Measurements from ENCODE around the gene CST6. TPM values are rescaled to one million over a fixed set of nuclear protein-coding genes. Genes with fewer than 3 reads are reported as not detected.

The CST6 gene
- total and polyA plus RNA-seq, 2 of the 13 experiments (the other 11 are each of a cell fraction or from before 2014, with no cell fraction given) = not detected

DNA sequence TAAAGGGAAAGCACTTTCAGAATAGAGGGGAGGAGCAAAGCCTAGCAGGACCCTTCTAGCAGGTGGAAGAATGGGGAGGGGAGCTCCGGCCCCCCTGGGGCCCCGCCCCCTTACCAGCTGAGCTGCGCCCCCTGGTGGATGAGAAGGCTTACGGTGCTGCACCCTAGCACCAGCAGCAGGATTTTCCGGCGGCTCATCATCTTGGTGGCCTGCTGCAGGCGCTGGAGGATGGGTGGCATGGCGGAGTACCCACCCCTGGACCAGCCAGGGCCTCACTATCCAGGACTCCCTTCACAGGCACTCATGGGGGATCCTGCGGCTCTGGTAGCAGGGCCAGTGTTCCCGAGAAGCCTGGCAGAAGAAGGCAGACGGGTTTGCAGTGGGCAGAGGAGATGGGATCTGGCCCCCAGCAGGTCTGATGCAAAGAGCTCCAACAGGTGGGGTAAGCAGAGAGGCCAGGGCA, 33.4 kb downstream of the CST6 start (continued):
- peak; percentile 85; the same call in 1 of the 2 replicates for TF ChIP-seq MAZ (IDR thresholded peaks at IDR 0.05; ENCODE audit: borderline replicate concordance, low read depth, low read length)
- TF ChIP-seq MAZ (CRISPR knock-in tag; IDR thresholded peaks at IDR 0.05; ENCODE audit: low read depth) = peak; percentile 60; the same call in 1 of the 2 replicates
- TF ChIP-seq, protein P1, sequence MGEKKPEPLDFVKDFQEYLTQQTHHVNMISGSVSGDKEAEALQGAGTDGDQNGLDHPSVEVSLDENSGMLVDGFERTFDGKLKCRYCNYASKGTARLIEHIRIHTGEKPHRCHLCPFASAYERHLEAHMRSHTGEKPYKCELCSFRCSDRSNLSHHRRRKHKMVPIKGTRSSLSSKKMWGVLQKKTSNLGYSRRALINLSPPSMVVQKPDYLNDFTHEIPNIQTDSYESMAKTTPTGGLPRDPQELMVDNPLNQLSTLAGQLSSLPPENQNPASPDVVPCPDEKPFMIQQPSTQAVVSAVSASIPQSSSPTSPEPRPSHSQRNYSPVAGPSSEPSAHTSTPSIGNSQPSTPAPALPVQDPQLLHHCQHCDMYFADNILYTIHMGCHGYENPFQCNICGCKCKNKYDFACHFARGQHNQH (CRISPR knock-in tag; IDR thresholded peaks at IDR 0.05) = peak; percentile 33; the same call in 1 of the 2 replicates
- no peak for TF ChIP-seq ZNF121 (CRISPR knock-in tag; IDR thresholded peaks at IDR 0.05)
- TF ChIP-seq, protein P2, sequence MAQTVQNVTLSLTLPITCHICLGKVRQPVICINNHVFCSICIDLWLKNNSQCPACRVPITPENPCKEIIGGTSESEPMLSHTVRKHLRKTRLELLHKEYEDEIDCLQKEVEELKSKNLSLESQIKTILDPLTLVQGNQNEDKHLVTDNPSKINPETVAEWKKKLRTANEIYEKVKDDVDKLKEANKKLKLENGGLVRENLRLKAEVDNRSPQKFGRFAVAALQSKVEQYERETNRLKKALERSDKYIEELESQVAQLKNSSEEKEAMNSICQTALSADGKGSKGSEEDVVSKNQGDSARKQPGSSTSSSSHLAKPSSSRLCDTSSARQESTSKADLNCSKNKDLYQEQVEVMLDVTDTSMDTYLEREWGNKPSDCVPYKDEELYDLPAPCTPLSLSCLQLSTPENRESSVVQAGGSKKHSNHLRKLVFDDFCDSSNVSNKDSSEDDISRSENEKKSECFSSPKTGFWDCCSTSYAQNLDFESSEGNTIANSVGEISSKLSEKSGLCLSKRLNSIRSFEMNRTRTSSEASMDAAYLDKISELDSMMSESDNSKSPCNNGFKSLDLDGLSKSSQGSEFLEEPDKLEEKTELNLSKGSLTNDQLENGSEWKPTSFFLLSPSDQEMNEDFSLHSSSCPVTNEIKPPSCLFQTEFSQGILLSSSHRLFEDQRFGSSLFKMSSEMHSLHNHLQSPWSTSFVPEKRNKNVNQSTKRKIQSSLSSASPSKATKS (CRISPR knock-in tag; IDR thresholded peaks at IDR 0.05) = no peak
- peak; percentile 46 for TF ChIP-seq HNRNPLL (IDR thresholded peaks at IDR 0.05; ENCODE audit: low read depth, low read length, poor library complexity, severe bottlenecking)
- no peak for TF ChIP-seq SIN3A (IDR thresholded peaks at IDR 0.05; ENCODE audit: borderline replicate concordance, low read depth, low read length)
- no peak for TF ChIP-seq ZNF597 (CRISPR knock-in tag; IDR thresholded peaks at IDR 0.05)
- TF ChIP-seq ARNT2 (CRISPR knock-in tag; IDR thresholded peaks at IDR 0.05; ENCODE audit: low read depth) = 0 out of 2 replicates have a peak, but pooled peaks have one; percentile 41
- TF ChIP-seq, protein P3, sequence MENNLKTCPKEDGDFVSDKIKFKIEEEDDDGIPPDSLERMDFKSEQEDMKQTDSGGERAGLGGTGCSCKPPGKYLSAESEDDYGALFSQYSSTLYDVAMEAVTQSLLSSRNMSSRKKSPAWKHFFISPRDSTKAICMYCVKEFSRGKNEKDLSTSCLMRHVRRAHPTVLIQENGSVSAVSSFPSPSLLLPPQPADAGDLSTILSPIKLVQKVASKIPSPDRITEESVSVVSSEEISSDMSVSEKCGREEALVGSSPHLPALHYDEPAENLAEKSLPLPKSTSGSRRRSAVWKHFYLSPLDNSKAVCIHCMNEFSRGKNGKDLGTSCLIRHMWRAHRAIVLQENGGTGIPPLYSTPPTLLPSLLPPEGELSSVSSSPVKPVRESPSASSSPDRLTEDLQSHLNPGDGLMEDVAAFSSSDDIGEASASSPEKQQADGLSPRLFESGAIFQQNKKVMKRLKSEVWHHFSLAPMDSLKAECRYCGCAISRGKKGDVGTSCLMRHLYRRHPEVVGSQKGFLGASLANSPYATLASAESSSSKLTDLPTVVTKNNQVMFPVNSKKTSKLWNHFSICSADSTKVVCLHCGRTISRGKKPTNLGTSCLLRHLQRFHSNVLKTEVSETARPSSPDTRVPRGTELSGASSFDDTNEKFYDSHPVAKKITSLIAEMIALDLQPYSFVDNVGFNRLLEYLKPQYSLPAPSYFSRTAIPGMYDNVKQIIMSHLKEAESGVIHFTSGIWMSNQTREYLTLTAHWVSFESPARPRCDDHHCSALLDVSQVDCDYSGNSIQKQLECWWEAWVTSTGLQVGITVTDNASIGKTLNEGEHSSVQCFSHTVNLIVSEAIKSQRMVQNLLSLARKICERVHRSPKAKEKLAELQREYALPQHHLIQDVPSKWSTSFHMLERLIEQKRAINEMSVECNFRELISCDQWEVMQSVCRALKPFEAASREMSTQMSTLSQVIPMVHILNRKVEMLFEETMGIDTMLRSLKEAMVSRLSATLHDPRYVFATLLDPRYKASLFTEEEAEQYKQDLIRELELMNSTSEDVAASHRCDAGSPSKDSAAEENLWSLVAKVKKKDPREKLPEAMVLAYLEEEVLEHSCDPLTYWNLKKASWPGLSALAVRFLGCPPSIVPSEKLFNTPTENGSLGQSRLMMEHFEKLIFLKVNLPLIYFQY (CRISPR knock-in tag; IDR thresholded peaks at IDR 0.05; ENCODE audit: borderline replicate concordance) = no peak
- TF ChIP-seq, protein P4, sequence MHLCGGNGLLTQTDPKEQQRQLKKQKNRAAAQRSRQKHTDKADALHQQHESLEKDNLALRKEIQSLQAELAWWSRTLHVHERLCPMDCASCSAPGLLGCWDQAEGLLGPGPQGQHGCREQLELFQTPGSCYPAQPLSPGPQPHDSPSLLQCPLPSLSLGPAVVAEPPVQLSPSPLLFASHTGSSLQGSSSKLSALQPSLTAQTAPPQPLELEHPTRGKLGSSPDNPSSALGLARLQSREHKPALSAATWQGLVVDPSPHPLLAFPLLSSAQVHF (CRISPR knock-in tag; IDR thresholded peaks at IDR 0.05) = no peak
- no peak for TF ChIP-seq CERS6 (CRISPR knock-in tag; IDR thresholded peaks at IDR 0.05)
- no peak for TF ChIP-seq ZNF747 (CRISPR knock-in tag; IDR thresholded peaks at IDR 0.05; ENCODE audit: borderline replicate concordance)
- peak; percentile 31; the same call in 1 of the 2 replicates for TF ChIP-seq ZFX (CRISPR knock-in tag; IDR thresholded peaks at IDR 0.05; ENCODE audit: low read depth)
- no peak for TF ChIP-seq ZBTB7A (CRISPR knock-in tag; IDR thresholded peaks at IDR 0.05)
- TF ChIP-seq POGK (CRISPR knock-in tag; conservative IDR thresholded peaks at IDR 0.05) = 0 out of 2 replicates have a peak, but pooled peaks have one; percentile 49

Data from HepG2 (cell line).